Neuronal stem cell (in vitro differentiated cells): ENCODE data around the gene GALNT15.

ENCODE experiments used
- DNase-seq: peaks from one replicate; pipeline ENCODE4 v3.0.0-alpha.2; 2013; ENCODE audit warnings: low spot score
- H2AFZ ChIP-seq: one replicate; pipeline ENCODE4 v1.6.1; 2013; ENCODE audit warnings: mild to moderate bottlenecking, low read length, inconsistent platforms
- H2AK5ac ChIP-seq: 2 replicates; pipeline ENCODE4 v1.6.1; 2013; ENCODE audit warnings: low read depth, mild to moderate bottlenecking, inconsistent platforms, low read length, moderate library complexity, mixed read lengths
- H2BK120ac ChIP-seq: 2 replicates; pipeline ENCODE4 v1.6.1; 2013; ENCODE audit warnings: low read depth, mild to moderate bottlenecking, inconsistent platforms, low read length, moderate library complexity, mixed read lengths
- H2BK12ac ChIP-seq: one replicate; pipeline ENCODE4 v1.6.1; 2013; ENCODE audit warnings: low read length, inconsistent platforms
- H2BK15ac ChIP-seq: 2 replicates; pipeline ENCODE4 v1.6.1; 2013; ENCODE audit warnings: mild to moderate bottlenecking, low read length, inconsistent platforms, mixed read lengths
- H2BK5ac ChIP-seq: one replicate; pipeline ENCODE4 v1.6.1; 2013; ENCODE audit warnings: inconsistent platforms, mild to moderate bottlenecking, low read length, moderate library complexity
- H3K14ac ChIP-seq: one replicate; pipeline ENCODE4 v1.6.1; 2013; ENCODE audit warnings: low read length, inconsistent platforms
- H3K18ac ChIP-seq: 2 replicates; pipeline ENCODE4 v1.6.1; 2013; ENCODE audit warnings: low read length, inconsistent platforms
- H3K23ac ChIP-seq: 2 replicates; pipeline ENCODE4 v1.6.1; 2013; ENCODE audit warnings: low read depth, mild to moderate bottlenecking, mixed read lengths, low read length, inconsistent platforms; ENCODE audit not compliant: poor library complexity
- H3K27ac ChIP-seq: replicated peaks from 3 replicates; pipeline ENCODE4 v1.5.1; 2013; ENCODE audit warnings: low read length, inconsistent platforms
- H3K27me3 ChIP-seq, 3 experiments: 2 replicates each; pipeline ENCODE4 v1.6.1; 2013; ENCODE audit warnings: low read length in 3 of 3, mild to moderate bottlenecking in 2 of 3, inconsistent platforms in 1 of 3, low read depth in 1 of 3, mixed read lengths in 1 of 3, moderate library complexity in 1 of 3; ENCODE audit not compliant: control insufficient read depth in 3 of 3, insufficient read depth in 3 of 3
- H3K36me3 ChIP-seq, 2 donors: replicated peaks in 1 of 2; 2 replicates each; pipeline ENCODE4 v1.6.1; 2013; ENCODE audit warnings: low read length in 2 of 2; ENCODE audit not compliant: control insufficient read depth in 2 of 2, insufficient read depth in 2 of 2
- H3K4ac ChIP-seq: 2 replicates; pipeline ENCODE4 v1.6.1; 2013; ENCODE audit warnings: inconsistent platforms, mild to moderate bottlenecking, low read length, moderate library complexity
- H3K4me1 ChIP-seq, 2 donors: 1 replicate in 1 of 2; 2 replicates in 1 of 2; pipeline ENCODE4 v1.6.1; 2013; ENCODE audit warnings: low read length in 2 of 2, low read depth in 1 of 2; ENCODE audit not compliant: control insufficient read depth in 2 of 2, insufficient read depth in 1 of 2
- H3K4me2 ChIP-seq: one replicate; pipeline ENCODE4 v1.6.1; 2013; ENCODE audit warnings: mild to moderate bottlenecking, low read length, inconsistent platforms; ENCODE audit not compliant: insufficient read depth, poor library complexity, severe bottlenecking
- H3K4me3 ChIP-seq, 2 donors: 2 replicates each; pipeline ENCODE4 v1.5.1; 2013; ENCODE audit warnings: low read length in 2 of 2, mild to moderate bottlenecking in 2 of 2, inconsistent platforms in 1 of 2, moderate library complexity in 1 of 2
- H3K79me1 ChIP-seq: one replicate; pipeline ENCODE4 v1.6.1; 2013; ENCODE audit warnings: low read depth, mild to moderate bottlenecking, inconsistent platforms, low read length, moderate library complexity
- H3K9ac ChIP-seq: one replicate; pipeline ENCODE4 v1.6.1; 2013; ENCODE audit warnings: mild to moderate bottlenecking, low read depth, low read length, inconsistent platforms; ENCODE audit not compliant: poor library complexity
- H3K9me3 ChIP-seq, 2 donors: replicated peaks in 1 of 2; 2 replicates each; pipeline versions ENCODE3 to v1.6.1; 2013; ENCODE audit warnings: low read length in 2 of 2, mild to moderate bottlenecking in 2 of 2, inconsistent platforms in 1 of 2, low read depth in 1 of 2, mixed read lengths in 1 of 2, moderate library complexity in 1 of 2; ENCODE audit not compliant: control insufficient read depth in 2 of 2, insufficient read depth in 1 of 2
- H4K8ac ChIP-seq: one replicate; pipeline ENCODE4 v1.6.1; 2013; ENCODE audit warnings: low read depth, mild to moderate bottlenecking, inconsistent platforms, low read length, moderate library complexity
- H4K91ac ChIP-seq: one replicate; pipeline ENCODE4 v1.6.1; 2013; ENCODE audit warnings: low read length, low read depth, mild to moderate bottlenecking, inconsistent platforms; ENCODE audit not compliant: poor library complexity
- WGBS, 2 donors: extraction: QIAGEN DNeasy Blood & Tissue Kit; methylation state at CpG; one replicate each; pipeline ENCODE4 v1.1.7; 2013; ENCODE audit warnings: missing lambda C conversion rate in 2 of 2, mixed read lengths in 1 of 2; ENCODE audit not compliant: insufficient read length in 2 of 2, insufficient replicate concordance in 1 of 2; ENCODE audit errors: extremely low coverage in 2 of 2; 5-methylcytosine and 5-hydroxymethylcytosine counted together

The GALNT15 gene

DNA sequence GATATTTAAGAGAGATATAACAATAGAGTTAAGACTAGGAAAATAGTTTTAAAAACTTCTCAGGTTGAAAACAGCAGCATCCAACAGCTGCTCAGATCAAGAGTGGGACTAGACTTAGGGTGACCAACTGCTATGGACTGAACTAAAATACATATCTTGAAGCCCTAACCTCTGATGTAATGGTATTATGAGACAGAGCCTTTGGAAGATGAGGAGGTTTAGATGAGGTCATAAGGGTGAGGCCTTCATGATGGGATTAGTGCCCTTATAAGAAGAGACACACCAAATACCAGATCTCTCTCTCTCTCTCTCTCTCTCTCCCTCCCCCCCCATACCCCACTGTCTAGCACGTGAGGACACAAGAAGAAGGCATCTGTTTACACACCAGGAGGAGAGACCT, 37.4 kb upstream of the GALNT15 start:
- H2AFZ ChIP-seq, result no peak overlapping the region
- no peak overlapping the region for H3K4me3 ChIP-seq
- H4K91ac ChIP-seq, result no peak overlapping the region
- no peak overlapping the region for H3K9ac ChIP-seq
- H2BK15ac ChIP-seq, result no peak overlapping the region
- no peak overlapping the region for H3K14ac ChIP-seq
- no peak overlapping the region for H3K4me2 ChIP-seq
- H3K18ac ChIP-seq, result no peak overlapping the region
- peaks cover 0 to 2% of the 10 kb centered on the region in 2 donors for H3K4me1 ChIP-seq
- H3K27ac ChIP-seq, result no peak overlapping the region
- H3K9me3 ChIP-seq, result peaks cover 0 to 4% of the 10 kb centered on the region in 2 donors
- H3K4ac ChIP-seq, result no peak overlapping the region
- no peaks in the 10 kb centered on the region for H3K79me1 ChIP-seq
- no peak overlapping the region for H2BK12ac ChIP-seq
- H2AK5ac ChIP-seq, result no peak overlapping the region
- no peak for DNase-seq
- no peaks in the 10 kb centered on the region for H3K36me3 ChIP-seq
- no peaks in the 10 kb centered on the region for H3K27me3 ChIP-seq
- WGBS, 2 donors, result no CpG with 5 or more reads among the region's 1 CpG
- no peak overlapping the region for H4K8ac ChIP-seq
- no peak overlapping the region for H3K23ac ChIP-seq
- no peak overlapping the region for H2BK5ac ChIP-seq
- no peak overlapping the region for H2BK120ac ChIP-seq

- H3K36me3 ChIP-seq, result no peaks in the 10 kb centered on the region
- no peak for DNase-seq
- no peak overlapping the region for H3K9ac ChIP-seq
- H3K4me3 ChIP-seq, result no peak overlapping the region
- no peak overlapping the region for H3K18ac ChIP-seq
- H4K91ac ChIP-seq, result no peak overlapping the region
- no peak overlapping the region for H3K4ac ChIP-seq
- H2AFZ ChIP-seq, result no peak overlapping the region
- H3K14ac ChIP-seq, result no peak overlapping the region
- H2BK12ac ChIP-seq, result no peak overlapping the region
- no peak overlapping the region for H3K27ac ChIP-seq
- no peak overlapping the region for H2BK15ac ChIP-seq
- H3K27me3 ChIP-seq, result no peaks in the 10 kb centered on the region
- no peak overlapping the region for H3K4me2 ChIP-seq
- WGBS, 2 donors, result no CpG with 5 or more reads among the region's 6 CpGs
- H3K4me1 ChIP-seq, result no peaks in the 10 kb centered on the region
- no peaks in the 10 kb centered on the region for H3K79me1 ChIP-seq
- no peak overlapping the region for H2BK5ac ChIP-seq
- no peak overlapping the region for H2BK120ac ChIP-seq
- no peak overlapping the region for H3K23ac ChIP-seq
- H3K9me3 ChIP-seq, result peaks cover 0 to 4% of the 10 kb centered on the region in 2 donors
- no peak overlapping the region for H4K8ac ChIP-seq
- no peak overlapping the region for H2AK5ac ChIP-seq
These were observed 36.5 kb upstream of the GALNT15 start for GRCh38 chr3:16137977-16138376.

GRCh38 chr3:16140116-16140893, 34.2 kb upstream of the GALNT15 start:
- Histone ChIP-seq H3K4me1 (no peaks in the 10 kb centered on the region), H2AFZ (no peak overlapping the region), H2BK120ac (no peak overlapping the region), H3K4ac (no peak overlapping the region), H3K79me1 (no peaks in the 10 kb centered on the region), H3K14ac (no peak overlapping the region), H3K27me3 (no peaks in the 10 kb centered on the region), H3K18ac (no peak overlapping the region), H3K4me2 (no peak overlapping the region), H3K36me3 (no peaks in the 10 kb centered on the region), H4K8ac (no peak overlapping the region), H3K4me3 (no peak overlapping the region), H2BK15ac (no peak overlapping the region), H2BK5ac (no peak overlapping the region), H2AK5ac (no peak overlapping the region), H2BK12ac (no peak overlapping the region), H3K9me3 (peaks cover 4 to 7% of the 10 kb centered on the region in 2 donors), H3K9ac (no peak overlapping the region), H3K27ac (no peak overlapping the region), H3K23ac (no peak overlapping the region), H4K91ac (no peak overlapping the region)
- DNase-seq, result no peak
- no CpG with 5 or more reads among the region's 6 CpGs for WGBS, 2 donors

GRCh38 chr3:16140894-16141285, 33.6 kb upstream of the GALNT15 start:
- no CpG with 5 or more reads among the region's 2 CpGs for WGBS, 2 donors
- Histone ChIP-seq H2AFZ (no peak overlapping the region), H2AK5ac (no peak overlapping the region), H3K4me2 (no peak overlapping the region), H3K27ac (no peak overlapping the region), H3K27me3 (no peaks in the 10 kb centered on the region), H3K9me3 (peaks cover 4 to 7% of the 10 kb centered on the region in 2 donors), H2BK12ac (no peak overlapping the region), H4K91ac (no peak overlapping the region), H3K4me3 (no peak overlapping the region), H2BK120ac (no peak overlapping the region), H3K4ac (no peak overlapping the region), H2BK5ac (no peak overlapping the region), H3K9ac (no peak overlapping the region), H4K8ac (no peak overlapping the region), H3K18ac (no peak overlapping the region), H3K36me3 (no peaks in the 10 kb centered on the region), H3K14ac (no peak overlapping the region), H3K4me1 (no peaks in the 10 kb centered on the region), H3K79me1 (no peaks in the 10 kb centered on the region), H3K23ac (no peak overlapping the region), H2BK15ac (no peak overlapping the region)
- no peak for DNase-seq
